AG09319 (cell line): Measurements from ENCODE around the gene TOM1.

Experiments
- DNase-seq: peaks from one replicate; pipeline ENCODE4 v3.0.0-alpha.2; 2010; ENCODE audit warnings: low read depth; ENCODE audit errors: extremely low read depth
- CTCF ChIP-seq: IDR thresholded peaks from 2 replicates; pipeline ENCODE4 v1.5.1; 2011; ENCODE audit warnings: low read depth, mild to moderate bottlenecking, inconsistent platforms, low read length, moderate library complexity

TOM1 gene

GRCh38 chr22:35299673-35300499 lies at the start of gene TOM1:
Gene TOM1 (plus strand): TSS chr22:35299894. CDS start chr22:35299929, 35 bp downstream.
- DNase-seq = peak; percentile 99
- TF ChIP-seq CTCF = no peak

GRCh38 chr22:35250156-35250555 lies 49.5 kb upstream of the TOM1 start:
- no peak for TF ChIP-seq CTCF
- DNase-seq = no peak

GRCh38 chr22:35253946-35254345 lies 45.7 kb upstream of the TOM1 start:
- DNase-seq = no peak
- TF ChIP-seq CTCF = no peak

GRCh38 chr22:35257002-35257320 lies 42.7 kb upstream of the TOM1 start:
- no peak for DNase-seq
- TF ChIP-seq CTCF = no peak

GRCh38 chr22:35257321-35258190 lies 42.1 kb upstream of the TOM1 start, which contains the start of gene HMGXB4:
Gene HMGXB4 (plus strand): TSS chr22:35257493. CDS start chr22:35262391, 4,898 bp downstream.
- DNase-seq = peak; percentile 64
- TF ChIP-seq CTCF = no peak

GRCh38 chr22:35258191-35258988 lies 41.3 kb upstream of the TOM1 start:
- no peak for DNase-seq
- TF ChIP-seq CTCF = no peak
